Measurements from ENCODE around the gene SH3BGRL.

DNA sequence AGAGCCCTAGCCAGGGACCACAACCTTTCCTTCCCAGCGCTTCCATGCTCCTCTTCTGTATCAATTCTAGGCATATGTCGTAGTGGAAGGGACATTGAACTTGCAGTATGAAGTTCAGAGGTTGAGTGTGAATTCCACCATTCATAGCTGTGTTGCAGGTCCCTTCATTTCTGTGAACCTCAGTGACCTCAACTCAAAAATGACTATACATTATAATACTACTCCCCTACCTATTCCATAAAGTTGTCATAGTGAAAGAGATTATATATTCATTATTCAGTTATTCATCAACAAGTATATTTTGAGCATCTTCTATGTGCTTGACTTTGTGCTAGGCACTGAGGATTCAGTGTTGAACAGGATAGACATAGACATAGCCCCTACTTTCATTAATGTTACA, 28.0 kb downstream of the SH3BGRL start:
- TF ChIP-seq, protein P1, sequence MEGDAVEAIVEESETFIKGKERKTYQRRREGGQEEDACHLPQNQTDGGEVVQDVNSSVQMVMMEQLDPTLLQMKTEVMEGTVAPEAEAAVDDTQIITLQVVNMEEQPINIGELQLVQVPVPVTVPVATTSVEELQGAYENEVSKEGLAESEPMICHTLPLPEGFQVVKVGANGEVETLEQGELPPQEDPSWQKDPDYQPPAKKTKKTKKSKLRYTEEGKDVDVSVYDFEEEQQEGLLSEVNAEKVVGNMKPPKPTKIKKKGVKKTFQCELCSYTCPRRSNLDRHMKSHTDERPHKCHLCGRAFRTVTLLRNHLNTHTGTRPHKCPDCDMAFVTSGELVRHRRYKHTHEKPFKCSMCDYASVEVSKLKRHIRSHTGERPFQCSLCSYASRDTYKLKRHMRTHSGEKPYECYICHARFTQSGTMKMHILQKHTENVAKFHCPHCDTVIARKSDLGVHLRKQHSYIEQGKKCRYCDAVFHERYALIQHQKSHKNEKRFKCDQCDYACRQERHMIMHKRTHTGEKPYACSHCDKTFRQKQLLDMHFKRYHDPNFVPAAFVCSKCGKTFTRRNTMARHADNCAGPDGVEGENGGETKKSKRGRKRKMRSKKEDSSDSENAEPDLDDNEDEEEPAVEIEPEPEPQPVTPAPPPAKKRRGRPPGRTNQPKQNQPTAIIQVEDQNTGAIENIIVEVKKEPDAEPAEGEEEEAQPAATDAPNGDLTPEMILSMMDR (IDR thresholded peaks at IDR 0.05), result no peak
- no peak for TF ChIP-seq POLR2AphosphoS5 (IDR thresholded peaks at IDR 0.05)
- TF ChIP-seq POLR2A (IDR thresholded peaks at IDR 0.05), result no peak
